Sigmoid colon (tissue), 7 donors: ENCODE results near the gene CARM1. TPM values are rescaled to one million over a fixed set of nuclear protein-coding genes. Genes with fewer than 3 reads are reported as not detected.

Experiments used
- DNase-seq: peaks from one replicate; pipeline ENCODE4 v3.0.0-alpha.2; 2019
- H3K27ac ChIP-seq, 4 donors: fragments of 200-600 bp; sonication (generic); one replicate each; pipeline ENCODE4 v1.5.1; 2016 to 2019; ENCODE audit warnings: mild to moderate bottlenecking in 1 of 4
- H3K27me3 ChIP-seq, 3 donors: fragments of 200-600 bp; sonication (generic); one replicate each; pipeline ENCODE4 v1.5.1; 2019; ENCODE audit warnings: mild to moderate bottlenecking in 1 of 3
- H3K36me3 ChIP-seq, 4 donors: fragments of 200-600 bp; sonication (generic); one replicate each; pipeline ENCODE4 v1.5.1; 2016 to 2019
- H3K4me1 ChIP-seq, 4 donors: fragments of 200-600 bp; sonication (generic); one replicate each; pipeline ENCODE4 v1.5.1; 2017 to 2019
- H3K4me3 ChIP-seq, 4 donors: fragments of 200-600 bp; sonication (generic); one replicate each; pipeline ENCODE4 v1.5.1; 2017 to 2019; ENCODE audit warnings: mild to moderate bottlenecking in 2 of 4, moderate library complexity in 1 of 4
- H3K9me3 ChIP-seq, 4 donors: fragments of 200-600 bp in 3 of 4; sonication (generic) in 3 of 4; one replicate each; pipeline versions ENCODE4 v1.5.1 to v1.6.1; 2013 to 2019
- EP300 ChIP-seq, 4 donors: sonication (generic); formaldehyde crosslinking; IDR thresholded peaks; one replicate each; pipeline ENCODE4 v1.6.1; 2017; ENCODE audit warnings: antibody characterized with exemption in 4 of 4
- POLR2A ChIP-seq, 2 donors: fragments of 450-650 bp; IDR thresholded peaks; one replicate each; pipeline ENCODE4 v1.6.1; 2016; ENCODE audit warnings: antibody characterized with exemption in 2 of 2, mild to moderate bottlenecking in 2 of 2, moderate library complexity in 2 of 2
- POLR2AphosphoS5 ChIP-seq, 4 donors: sonication (generic); formaldehyde crosslinking; IDR thresholded peaks; one replicate each; pipeline ENCODE4 v1.6.1; 2017; ENCODE audit warnings: antibody characterized with exemption in 4 of 4
- WGBS, 2 donors: extraction: QIAGEN DNeasy Blood & Tissue Kit; methylation state at CpG; one replicate each; pipeline ENCODE4 v1.1.7; 2013; 5-methylcytosine and 5-hydroxymethylcytosine counted together
- intact Hi-C: fragments of 100-400 bp; cut with DNase I; formaldehyde crosslinking; loops from one replicate; pipeline ENCODE4 v1.15.1; 2023
- polyA plus RNA-seq, 3 donors: library from polyadenylated mRNA; stranded (reverse); fragments of 200-250 nt; gene quantifications; one replicate each; pipeline ENCODE4 v1.2.3, GENCODE V29; 2013
- total RNA-seq, 4 donors: library from RNA; depleted of rRNA; stranded (reverse); fragments of >200 nt; gene quantifications; one replicate each; pipeline ENCODE4 v1.1.0, GENCODE V29; 2016
- TF ChIP-seq, protein P1 (sequence below), 4 experiments: fragments of 450-650 bp in 3 of 4; fragments of 200-600 bp in 1 of 4; IDR thresholded peaks; one replicate each; pipeline ENCODE4 v1.5.1; 2016 to 2019; ENCODE audit warnings: antibody characterized with exemption in 4 of 4, mild to moderate bottlenecking in 3 of 4, moderate library complexity in 2 of 4
- donor health status: healthy with polysubstance abuse.
- donor health status: Bipolar disorder and iron deficiency.
- donor health status: healthy.

The CARM1 gene
- total and polyA plus RNA-seq, 7 donors: 18.1 to 51.8 (median 21.6) TPM

- H3K36me3 ChIP-seq: no peaks in the 10 kb centered on the region
- peaks cover 0 to 38% (median 23%) of the 10 kb centered on the region in 4 donors for H3K4me1 ChIP-seq
- H3K27me3 ChIP-seq: no peaks in the 10 kb centered on the region
- H3K9me3 ChIP-seq: no peaks in the 10 kb centered on the region
- peak overlapping the region; percentile 80 to 85 (median 83) for H3K27ac ChIP-seq
- TF ChIP-seq POLR2AphosphoS5 (IDR thresholded peaks at IDR 0.05) (no peak), EP300 (IDR thresholded peaks at IDR 0.05) (no peak), POLR2A (IDR thresholded peaks at IDR 0.05) (no peak)
- TF ChIP-seq, protein P1, sequence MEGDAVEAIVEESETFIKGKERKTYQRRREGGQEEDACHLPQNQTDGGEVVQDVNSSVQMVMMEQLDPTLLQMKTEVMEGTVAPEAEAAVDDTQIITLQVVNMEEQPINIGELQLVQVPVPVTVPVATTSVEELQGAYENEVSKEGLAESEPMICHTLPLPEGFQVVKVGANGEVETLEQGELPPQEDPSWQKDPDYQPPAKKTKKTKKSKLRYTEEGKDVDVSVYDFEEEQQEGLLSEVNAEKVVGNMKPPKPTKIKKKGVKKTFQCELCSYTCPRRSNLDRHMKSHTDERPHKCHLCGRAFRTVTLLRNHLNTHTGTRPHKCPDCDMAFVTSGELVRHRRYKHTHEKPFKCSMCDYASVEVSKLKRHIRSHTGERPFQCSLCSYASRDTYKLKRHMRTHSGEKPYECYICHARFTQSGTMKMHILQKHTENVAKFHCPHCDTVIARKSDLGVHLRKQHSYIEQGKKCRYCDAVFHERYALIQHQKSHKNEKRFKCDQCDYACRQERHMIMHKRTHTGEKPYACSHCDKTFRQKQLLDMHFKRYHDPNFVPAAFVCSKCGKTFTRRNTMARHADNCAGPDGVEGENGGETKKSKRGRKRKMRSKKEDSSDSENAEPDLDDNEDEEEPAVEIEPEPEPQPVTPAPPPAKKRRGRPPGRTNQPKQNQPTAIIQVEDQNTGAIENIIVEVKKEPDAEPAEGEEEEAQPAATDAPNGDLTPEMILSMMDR (IDR thresholded peaks at IDR 0.05): no peak
- intact Hi-C loops: loop anchor here (2.0 kb wide), 1 partner anchor 34 kb away; the partner anchor contains the start of gene TMED1
- peak overlapping the region; percentile 35 to 54 (median 47) for H3K4me3 ChIP-seq
- no peak for DNase-seq
- WGBS, 2 donors: 2 to 4% methylated on average over 22 of the region's 22 CpGs
These were observed 825 bp upstream of the CARM1 start for GRCh38 chr19:10870501-10870954.

GRCh38 chr19:10871711-10872545 lies 575 bp downstream of the CARM1 start:
- Histone ChIP-seq H3K9me3 (no peaks in the 10 kb centered on the region), H3K4me1 (peaks cover 0 to 52% (median 37%) of the 10 kb centered on the region in 4 donors), H3K27me3 (no peaks in the 10 kb centered on the region), H3K36me3 (no peaks in the 10 kb centered on the region), H3K27ac (peak overlapping the region; percentile 78 to 96 (median 91)), H3K4me3 (peak overlapping the region; percentile 70 to 98 (median 96))
- WGBS, 2 donors: 1% methylated on average over 90 of the region's 90 CpGs
- TF ChIP-seq POLR2AphosphoS5 (IDR thresholded peaks at IDR 0.05) (no peak), POLR2A (IDR thresholded peaks at IDR 0.05) (no peak)
- TF ChIP-seq, protein P1 (IDR thresholded peaks at IDR 0.05): peak in 2 of 4 experiments; percentile 14 to 17
- intact Hi-C loops: loop anchor here (2.0 kb wide), 2 partner anchors 35 to 57 kb away; partner anchors contain the start of genes TIMM29, TMED1 and YIPF2
- peak; percentile 83 for DNase-seq

- no peaks in the 10 kb centered on the region for H3K9me3 ChIP-seq
- no peak for TF ChIP-seq EP300 (IDR thresholded peaks at IDR 0.05)
- TF ChIP-seq POLR2A (IDR thresholded peaks at IDR 0.05): no peak
- TF ChIP-seq, protein P1 (IDR thresholded peaks at IDR 0.05): no peak
- TF ChIP-seq POLR2AphosphoS5 (IDR thresholded peaks at IDR 0.05): no peak
- H3K4me1 ChIP-seq: peaks cover 0 to 59% (median 44%) of the 10 kb centered on the region in 4 donors
- no peaks in the 10 kb centered on the region for H3K36me3 ChIP-seq
- WGBS, 2 donors: 10 to 15% methylated on average over 16 of the region's 16 CpGs
- no peaks in the 10 kb centered on the region for H3K27me3 ChIP-seq
- H3K4me3 ChIP-seq: peak overlapping the region; percentile 70 to 98 (median 96)
- intact Hi-C loops: loop anchor here (2.0 kb wide), 1 partner anchor 56 kb away; the partner anchor contains the start of genes TIMM29 and YIPF2
- H3K27ac ChIP-seq: peak overlapping the region; percentile 78 to 96 (median 91)
- DNase-seq: no peak
These were observed 1.3 kb downstream of the CARM1 start for GRCh38 chr19:10872546-10873107.

DNA sequence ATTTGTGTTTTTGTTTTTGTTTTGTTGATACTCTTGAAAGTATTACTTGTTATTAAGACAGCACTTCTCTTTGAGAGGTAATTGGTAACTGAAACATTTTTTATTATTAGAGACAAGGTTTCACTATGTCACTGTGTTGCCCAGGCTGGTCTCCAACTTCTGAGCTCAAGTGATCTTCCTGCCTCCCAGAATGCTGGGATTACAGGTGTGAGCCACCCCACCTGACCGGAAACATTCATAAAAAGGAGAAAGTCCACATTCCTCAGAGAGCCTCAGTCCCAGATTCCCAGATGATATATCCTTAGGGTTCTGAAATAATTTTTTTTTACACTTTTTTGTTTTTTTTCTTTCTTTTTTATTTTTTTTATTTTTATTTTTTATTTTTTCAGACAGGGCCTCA lies 2.7 kb downstream of the CARM1 start:
- TF ChIP-seq, protein P1 (IDR thresholded peaks at IDR 0.05): no peak
- no peak for TF ChIP-seq EP300 (IDR thresholded peaks at IDR 0.05)
- Histone ChIP-seq H3K9me3 (no peaks in the 10 kb centered on the region), H3K4me1 (peaks cover 0 to 71% (median 55%) of the 10 kb centered on the region in 4 donors), H3K36me3 (no peaks in the 10 kb centered on the region), H3K4me3 (no peak overlapping the region), H3K27me3 (no peaks in the 10 kb centered on the region), H3K27ac (peak overlapping the region in 1 of 4 donors; percentile 31)
- no peak for DNase-seq
- intact Hi-C loops: no loop called here
- 13 to 72% methylated on average over 1 of the region's 1 CpG for WGBS, 2 donors
